ENCODE measurements around the gene ELL.

GRCh38 chr19:18496980-18497256 lies 25.0 kb downstream of the ELL start:
- TF ChIP-seq ZC3H10 (CRISPR knock-in tag; IDR thresholded peaks at IDR 0.05) (no peak), TCF4 (CRISPR knock-in tag; IDR thresholded peaks at IDR 0.05; ENCODE audit: borderline replicate concordance) (no peak), ESRRG (CRISPR knock-in tag; IDR thresholded peaks at IDR 0.05) (no peak), ARNTL (CRISPR knock-in tag; IDR thresholded peaks at IDR 0.05; ENCODE audit: borderline replicate concordance, low read depth) (no peak), ZFP30 (CRISPR knock-in tag; IDR thresholded peaks at IDR 0.05) (no peak), BACH2 (CRISPR knock-in tag; IDR thresholded peaks at IDR 0.05; ENCODE audit: borderline replicate concordance) (no peak), PATZ1 (CRISPR knock-in tag; IDR thresholded peaks at IDR 0.05; ENCODE audit: borderline replicate concordance) (no peak)

Measured in SK-N-SH treated with all-trans-retinoic acid at 6 μM for 48 hours (cell line).